Lower leg skin (tissue), 3 donors: ENCODE measurements around the gene SPON1.

Source experiments
- POLR2A ChIP-seq, 2 donors: fragments of 450-650 bp; IDR thresholded peaks; one replicate each; pipeline ENCODE4 v1.6.1; 2016 to 2017; ENCODE audit warnings: antibody characterized with exemption in 2 of 2, mild to moderate bottlenecking in 1 of 2, moderate library complexity in 1 of 2
- TF ChIP-seq, protein P1 (sequence below), 3 donors: fragments of 450-650 bp; IDR thresholded peaks; one replicate each; pipeline ENCODE4 v1.5.1; 2016; ENCODE audit warnings: antibody characterized with exemption in 3 of 3, mild to moderate bottlenecking in 3 of 3, moderate library complexity in 2 of 3

DNA sequence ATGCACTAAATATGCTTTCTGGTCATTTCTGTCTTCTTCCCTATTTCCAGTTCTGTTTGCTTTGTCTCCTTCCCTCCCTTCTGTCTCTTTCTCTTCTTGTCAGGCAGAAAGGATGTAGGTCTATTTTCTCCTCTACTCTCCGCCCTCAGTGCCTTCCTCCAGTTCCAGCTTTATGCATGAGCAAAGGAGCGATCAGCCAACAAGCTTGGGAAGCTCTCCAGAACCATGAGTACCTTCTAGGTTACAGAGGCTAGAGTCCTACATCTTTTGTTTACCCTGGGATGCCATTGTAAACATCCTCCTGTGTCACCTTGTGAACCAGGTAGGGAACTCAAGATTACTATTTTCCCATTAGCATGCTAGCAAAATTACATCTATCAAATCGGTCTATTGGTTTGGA, 7.9 kb upstream of the SPON1 start:
- TF ChIP-seq, protein P1, sequence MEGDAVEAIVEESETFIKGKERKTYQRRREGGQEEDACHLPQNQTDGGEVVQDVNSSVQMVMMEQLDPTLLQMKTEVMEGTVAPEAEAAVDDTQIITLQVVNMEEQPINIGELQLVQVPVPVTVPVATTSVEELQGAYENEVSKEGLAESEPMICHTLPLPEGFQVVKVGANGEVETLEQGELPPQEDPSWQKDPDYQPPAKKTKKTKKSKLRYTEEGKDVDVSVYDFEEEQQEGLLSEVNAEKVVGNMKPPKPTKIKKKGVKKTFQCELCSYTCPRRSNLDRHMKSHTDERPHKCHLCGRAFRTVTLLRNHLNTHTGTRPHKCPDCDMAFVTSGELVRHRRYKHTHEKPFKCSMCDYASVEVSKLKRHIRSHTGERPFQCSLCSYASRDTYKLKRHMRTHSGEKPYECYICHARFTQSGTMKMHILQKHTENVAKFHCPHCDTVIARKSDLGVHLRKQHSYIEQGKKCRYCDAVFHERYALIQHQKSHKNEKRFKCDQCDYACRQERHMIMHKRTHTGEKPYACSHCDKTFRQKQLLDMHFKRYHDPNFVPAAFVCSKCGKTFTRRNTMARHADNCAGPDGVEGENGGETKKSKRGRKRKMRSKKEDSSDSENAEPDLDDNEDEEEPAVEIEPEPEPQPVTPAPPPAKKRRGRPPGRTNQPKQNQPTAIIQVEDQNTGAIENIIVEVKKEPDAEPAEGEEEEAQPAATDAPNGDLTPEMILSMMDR (IDR thresholded peaks at IDR 0.05), result no peak
- no peak for TF ChIP-seq POLR2A (IDR thresholded peaks at IDR 0.05)
